Stomach smooth muscle (tissue), 2 donors: ENCODE data around the gene FLNC.

Source experiments
- H3K27ac ChIP-seq: one replicate; pipeline ENCODE4 v1.7.0; 2013; ENCODE audit warnings: mild to moderate bottlenecking, low read length, inconsistent platforms
- H3K27me3 ChIP-seq, 2 donors: one replicate each; pipeline ENCODE4 v1.7.0; 2013; ENCODE audit warnings: low read length in 2 of 2; ENCODE audit not compliant: insufficient read depth in 2 of 2, control insufficient read depth in 1 of 2
- H3K36me3 ChIP-seq, 2 donors: one replicate each; pipeline ENCODE4 v1.7.0; 2013; ENCODE audit warnings: low read length in 2 of 2; ENCODE audit not compliant: control insufficient read depth in 2 of 2, insufficient read depth in 2 of 2
- H3K4me1 ChIP-seq: one replicate; pipeline ENCODE4 v1.7.0; 2013; ENCODE audit warnings: low read length; ENCODE audit not compliant: control insufficient read depth, insufficient read depth
- H3K4me3 ChIP-seq, 2 donors: one replicate each; pipeline ENCODE4 v1.7.0; 2013; ENCODE audit warnings: low read length in 2 of 2
- H3K9ac ChIP-seq, 2 donors: one replicate each; pipeline ENCODE4 v1.7.0; 2013; ENCODE audit warnings: low read length in 2 of 2, mild to moderate bottlenecking in 1 of 2
- H3K9me3 ChIP-seq, 2 donors: one replicate each; pipeline ENCODE4 v1.7.0; 2013; ENCODE audit warnings: low read length in 2 of 2; ENCODE audit not compliant: control insufficient read depth in 2 of 2
- donor health status: healthy.
- donor health status: Pancreatic carcinoma.

The FLNC gene

DNA sequence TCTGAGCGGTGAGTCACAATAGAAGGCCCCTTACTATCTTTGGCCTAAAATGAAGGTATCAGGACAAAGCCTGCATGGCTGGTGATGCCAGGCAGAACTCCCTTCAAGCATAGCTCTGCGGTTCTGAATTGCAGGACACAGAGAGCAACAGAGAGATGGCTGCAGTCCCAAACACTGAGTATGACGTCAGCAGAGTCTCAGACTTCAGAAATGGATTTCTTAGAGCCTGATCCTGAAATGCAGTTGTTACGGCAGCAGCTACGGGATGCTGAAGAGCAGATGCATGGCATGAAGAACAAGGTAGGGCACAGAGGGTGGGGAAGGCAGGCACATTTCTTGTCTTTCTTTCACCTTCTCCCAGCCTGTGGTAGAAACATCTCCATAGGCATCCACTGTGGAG is 25.0 kb upstream of the FLNC start:
- no peaks in the 10 kb centered on the region for H3K27me3 ChIP-seq
- no peaks in the 10 kb centered on the region for H3K4me1 ChIP-seq
- H3K9ac ChIP-seq, result no peak overlapping the region
- H3K27ac ChIP-seq, result no peak overlapping the region
- no peak overlapping the region for H3K4me3 ChIP-seq
- peaks cover 54 to 55% of the 10 kb centered on the region in 2 donors for H3K36me3 ChIP-seq
- no peaks in the 10 kb centered on the region for H3K9me3 ChIP-seq

DNA sequence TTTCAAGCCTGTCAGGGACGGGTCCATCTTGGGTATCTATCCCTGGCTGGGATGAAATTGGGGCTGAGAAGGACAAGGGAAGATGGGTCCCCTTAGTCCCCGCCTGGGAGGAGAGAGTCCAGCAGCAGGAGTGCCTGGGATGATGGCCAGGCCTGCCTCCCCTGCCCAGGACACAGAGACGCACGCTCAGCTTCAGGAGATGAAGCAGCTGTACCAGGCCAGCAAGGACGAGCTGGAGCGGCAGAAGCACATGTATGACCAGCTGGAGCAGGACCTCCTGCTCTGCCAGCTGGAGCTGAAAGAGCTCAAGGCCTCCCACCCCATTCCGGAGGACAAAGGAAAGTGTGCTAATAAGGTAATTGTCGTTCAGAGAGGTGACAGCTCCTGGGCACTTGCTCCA is 23.0 kb upstream of the FLNC start:
- Histone ChIP-seq H3K4me3 (no peak overlapping the region), H3K9ac (no peak overlapping the region), H3K9me3 (no peaks in the 10 kb centered on the region), H3K36me3 (peaks cover 53 to 58% of the 10 kb centered on the region in 2 donors), H3K4me1 (no peaks in the 10 kb centered on the region), H3K27ac (no peak overlapping the region), H3K27me3 (no peaks in the 10 kb centered on the region)

- H3K9me3 ChIP-seq, result no peaks in the 10 kb centered on the region
- no peak overlapping the region for H3K9ac ChIP-seq
- H3K36me3 ChIP-seq, result peaks cover 54 to 58% of the 10 kb centered on the region in 2 donors
- H3K4me3 ChIP-seq, result no peak overlapping the region
- H3K27me3 ChIP-seq, result no peaks in the 10 kb centered on the region
- H3K27ac ChIP-seq, result no peak overlapping the region
- no peaks in the 10 kb centered on the region for H3K4me1 ChIP-seq
These were observed 20.8 kb upstream of the FLNC start for GRCh38 chr7:128809363-128809762.

DNA sequence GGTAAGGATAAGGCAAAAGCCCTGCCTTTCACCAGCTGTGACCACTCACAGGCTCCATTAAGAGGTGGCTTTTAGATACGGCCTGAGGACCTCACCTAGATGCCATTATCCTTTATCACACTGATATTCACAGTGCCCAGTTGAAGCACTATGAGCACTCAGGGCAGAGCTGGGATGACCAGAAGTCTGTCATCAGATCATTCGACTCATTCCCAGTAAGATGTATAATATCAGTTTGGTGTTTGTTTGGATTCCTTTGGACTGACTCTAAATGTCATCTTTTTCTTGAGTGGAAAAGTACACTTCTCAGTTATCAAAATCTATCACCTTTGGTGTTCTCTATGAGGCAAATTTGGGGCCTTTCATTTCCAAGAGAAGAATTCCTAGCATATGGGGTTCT is 19.7 kb upstream of the FLNC start:
- Histone ChIP-seq H3K9ac (no peak overlapping the region), H3K36me3 (peaks cover 45 to 48% of the 10 kb centered on the region in 2 donors), H3K9me3 (no peaks in the 10 kb centered on the region), H3K27ac (no peak overlapping the region), H3K4me3 (no peak overlapping the region), H3K4me1 (no peaks in the 10 kb centered on the region), H3K27me3 (no peaks in the 10 kb centered on the region)

GRCh38 chr7:128810997-128811396 is 19.2 kb upstream of the FLNC start:
- Histone ChIP-seq H3K36me3 (peaks cover 40 to 42% of the 10 kb centered on the region in 2 donors), H3K9me3 (no peaks in the 10 kb centered on the region), H3K27ac (no peak overlapping the region)

DNA sequence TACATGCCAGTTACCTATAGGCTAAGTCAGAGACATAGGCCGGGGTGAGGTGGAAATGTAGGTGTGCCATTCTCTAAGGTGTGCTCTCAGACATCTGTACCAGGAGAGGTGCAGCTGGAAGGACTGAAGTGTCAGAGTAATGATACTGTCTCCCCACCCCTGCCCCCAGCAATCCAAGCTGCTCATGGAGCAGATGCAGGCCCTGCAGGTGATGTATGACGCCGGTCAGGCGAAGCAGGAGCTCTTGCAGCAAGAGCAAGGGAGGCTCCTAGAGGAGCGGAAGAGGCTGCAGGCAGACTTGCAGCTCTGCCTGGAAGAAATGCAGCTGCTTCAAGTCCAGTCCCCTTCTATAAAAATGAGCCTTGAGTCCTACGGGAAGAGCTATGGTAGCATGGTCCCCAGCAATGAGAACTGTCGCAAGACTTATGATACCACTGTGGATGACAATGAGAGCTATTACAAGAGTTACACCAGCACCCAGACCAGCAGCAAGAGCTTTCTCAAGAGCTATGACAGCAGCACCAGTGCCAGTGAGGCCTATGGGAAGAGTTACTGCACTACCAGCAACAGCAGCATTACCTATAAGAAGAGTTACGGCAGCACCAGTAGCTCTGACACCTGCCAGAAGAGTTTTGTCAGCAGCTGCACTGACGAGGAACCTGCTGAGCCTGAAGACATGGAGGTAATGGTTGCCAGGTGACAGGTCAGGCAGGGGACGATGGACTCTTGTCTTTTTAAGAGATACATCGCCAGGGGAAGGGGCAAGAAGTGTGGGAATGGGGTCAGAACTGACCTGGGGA is 18.4 kb upstream of the FLNC start:
- H3K4me1 ChIP-seq, result no peaks in the 10 kb centered on the region
- H3K36me3 ChIP-seq, result peaks cover 32 to 36% of the 10 kb centered on the region in 2 donors
- H3K4me3 ChIP-seq, result no peak overlapping the region
- no peaks in the 10 kb centered on the region for H3K9me3 ChIP-seq
- no peak overlapping the region for H3K9ac ChIP-seq
- H3K27me3 ChIP-seq, result no peaks in the 10 kb centered on the region
- H3K27ac ChIP-seq, result no peak overlapping the region

More at GRCh38 chr7:128810997-128811396, 19.2 kb upstream of the FLNC start:
- Histone ChIP-seq H3K4me1 (no peaks in the 10 kb centered on the region), H3K4me3 (no peak overlapping the region), H3K27me3 (no peaks in the 10 kb centered on the region), H3K9ac (no peak overlapping the region)

DNA sequence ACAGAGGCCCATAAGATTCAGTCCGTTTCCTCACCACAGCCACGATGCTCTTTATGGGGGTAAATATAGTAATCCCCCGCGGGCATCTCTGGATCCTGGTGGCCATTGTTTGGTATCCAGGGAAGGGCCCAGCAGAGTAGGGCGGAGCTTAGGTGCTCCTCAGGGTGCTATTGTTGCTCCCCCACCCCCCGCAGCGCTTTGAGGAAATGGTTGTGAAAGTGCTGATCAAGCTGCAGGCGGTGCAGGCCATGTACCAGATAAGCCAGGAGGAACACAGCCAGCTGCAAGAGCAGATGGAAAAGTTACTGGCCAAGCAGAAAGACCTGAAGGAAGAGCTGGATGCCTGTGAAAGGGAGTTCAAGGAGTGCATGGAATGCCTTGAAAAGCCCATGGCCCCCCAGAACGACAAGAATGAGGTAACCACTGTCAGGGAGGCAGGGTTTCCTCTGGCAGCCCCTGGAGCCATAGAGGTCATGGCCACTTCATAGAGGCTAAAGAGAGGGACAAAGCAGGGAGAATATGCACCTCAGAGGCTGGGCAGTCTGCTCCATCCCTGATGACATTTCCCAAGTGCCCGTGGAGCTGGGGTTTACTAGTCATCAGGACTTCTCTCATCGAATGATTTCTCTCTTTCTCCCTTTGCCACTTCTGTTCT is 17.6 kb upstream of the FLNC start:
- H3K36me3 ChIP-seq, result peaks cover 26 to 30% of the 10 kb centered on the region in 2 donors
- H3K9ac ChIP-seq, result no peak overlapping the region
- no peak overlapping the region for H3K27ac ChIP-seq
- no peaks in the 10 kb centered on the region for H3K27me3 ChIP-seq
- H3K4me3 ChIP-seq, result no peak overlapping the region
- H3K4me1 ChIP-seq, result peaks cover 3% of the 10 kb centered on the region
- H3K9me3 ChIP-seq, result no peaks in the 10 kb centered on the region

GRCh38 chr7:128814499-128814898 is 15.7 kb upstream of the FLNC start:
- no peak overlapping the region for H3K27ac ChIP-seq

GRCh38 chr7:128815289-128815942 is 14.8 kb upstream of the FLNC start:
- peaks cover 14% of the 10 kb centered on the region for H3K4me1 ChIP-seq
- no peaks in the 10 kb centered on the region for H3K9me3 ChIP-seq
- H3K27me3 ChIP-seq, result no peaks in the 10 kb centered on the region
- no peak overlapping the region for H3K4me3 ChIP-seq
- H3K36me3 ChIP-seq, result peaks cover 12 to 17% of the 10 kb centered on the region in 2 donors
- H3K27ac ChIP-seq, result no peak overlapping the region
- H3K9ac ChIP-seq, result no peak overlapping the region

More at GRCh38 chr7:128814499-128814898, 15.7 kb upstream of the FLNC start:
- peaks cover 14% of the 10 kb centered on the region for H3K4me1 ChIP-seq
- peaks cover 13 to 24% of the 10 kb centered on the region in 2 donors for H3K36me3 ChIP-seq
- H3K9me3 ChIP-seq, result no peaks in the 10 kb centered on the region
- no peaks in the 10 kb centered on the region for H3K27me3 ChIP-seq
- no peak overlapping the region for H3K4me3 ChIP-seq
- no peak overlapping the region for H3K9ac ChIP-seq

GRCh38 chr7:128818694-128819093 is 11.5 kb upstream of the FLNC start:
- Histone ChIP-seq H3K4me1 (peaks cover 14% of the 10 kb centered on the region), H3K4me3 (no peak overlapping the region), H3K9me3 (no peaks in the 10 kb centered on the region), H3K27ac (peak overlapping the region; percentile 24), H3K27me3 (no peaks in the 10 kb centered on the region), H3K9ac (no peak overlapping the region), H3K36me3 (no peaks in the 10 kb centered on the region)
